ENCODE measurements around the gene TEX19.

GRCh38 chr17:82313195-82314011 is 45.6 kb upstream of the TEX19 start:
- TF ChIP-seq CTCF (IDR thresholded peaks at IDR 0.05) (no peak), POLR2A (IDR thresholded peaks at IDR 0.05) (no peak), POLR2AphosphoS5 (IDR thresholded peaks at IDR 0.05) (no peak)

Data from prostate gland (tissue), 2 donors.